Testis (tissue), 2 donors: ENCODE results near the gene CORIN.

ENCODE experiments used
- POLR2A ChIP-seq: fragments of 450-650 bp; IDR thresholded peaks from one replicate; pipeline ENCODE4 v1.6.1; 2017; ENCODE audit warnings: antibody characterized with exemption, mild to moderate bottlenecking, moderate library complexity
- TF ChIP-seq, protein P1 (sequence below), 3 experiments: fragments of 450-650 bp in 2 of 3; fragments of 200-600 bp in 1 of 3; sonication (generic) in 1 of 3; IDR thresholded peaks; one replicate each; pipeline ENCODE4 v1.5.1; 2016 to 2019; ENCODE audit warnings: antibody characterized with exemption in 3 of 3, mild to moderate bottlenecking in 2 of 3, moderate library complexity in 1 of 3

DNA sequence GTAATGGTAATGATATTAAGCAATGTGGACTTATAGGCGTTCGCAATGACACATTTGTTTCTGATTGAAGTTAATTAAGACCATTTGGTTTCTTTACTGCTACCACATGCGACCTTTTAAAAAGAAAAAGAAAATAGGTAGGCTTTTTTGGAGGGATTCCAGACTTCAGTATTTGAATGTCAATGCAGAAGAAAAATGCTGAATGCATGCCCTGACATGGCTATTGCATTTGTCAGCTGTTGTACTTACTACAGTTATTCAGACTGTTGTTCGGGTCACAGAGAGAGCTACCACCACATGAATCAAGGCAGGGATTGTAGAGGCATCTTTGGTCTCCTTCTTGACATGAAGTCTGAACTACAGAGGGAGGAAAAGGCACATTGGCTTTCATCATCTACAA lies 163.7 kb downstream of the CORIN start:
- TF ChIP-seq, protein P1, sequence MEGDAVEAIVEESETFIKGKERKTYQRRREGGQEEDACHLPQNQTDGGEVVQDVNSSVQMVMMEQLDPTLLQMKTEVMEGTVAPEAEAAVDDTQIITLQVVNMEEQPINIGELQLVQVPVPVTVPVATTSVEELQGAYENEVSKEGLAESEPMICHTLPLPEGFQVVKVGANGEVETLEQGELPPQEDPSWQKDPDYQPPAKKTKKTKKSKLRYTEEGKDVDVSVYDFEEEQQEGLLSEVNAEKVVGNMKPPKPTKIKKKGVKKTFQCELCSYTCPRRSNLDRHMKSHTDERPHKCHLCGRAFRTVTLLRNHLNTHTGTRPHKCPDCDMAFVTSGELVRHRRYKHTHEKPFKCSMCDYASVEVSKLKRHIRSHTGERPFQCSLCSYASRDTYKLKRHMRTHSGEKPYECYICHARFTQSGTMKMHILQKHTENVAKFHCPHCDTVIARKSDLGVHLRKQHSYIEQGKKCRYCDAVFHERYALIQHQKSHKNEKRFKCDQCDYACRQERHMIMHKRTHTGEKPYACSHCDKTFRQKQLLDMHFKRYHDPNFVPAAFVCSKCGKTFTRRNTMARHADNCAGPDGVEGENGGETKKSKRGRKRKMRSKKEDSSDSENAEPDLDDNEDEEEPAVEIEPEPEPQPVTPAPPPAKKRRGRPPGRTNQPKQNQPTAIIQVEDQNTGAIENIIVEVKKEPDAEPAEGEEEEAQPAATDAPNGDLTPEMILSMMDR (IDR thresholded peaks at IDR 0.05) = no peak
- no peak for TF ChIP-seq POLR2A
